Measurements from ENCODE around the gene ATXN1. TPM values are rescaled to one million over a fixed set of nuclear protein-coding genes. Genes with fewer than 3 reads are reported as not detected.

Gene ATXN1
- 107 and 109 TPM in 2 replicates for total RNA-seq

GRCh38 chr6:16760516-16761470 lies at the start of gene ATXN1:
TSS of gene ATXN1 (minus strand) at chr6:16761460.
- Mint-ChIP-seq H3K36me3 (ENCODE audit: low read depth) (peaks cover 40% of the 10 kb centered on the region), H3K4me1 (ENCODE audit: low read depth) (peaks cover 74% of the 10 kb centered on the region), H3K9me3 (no peaks in the 10 kb centered on the region), H3K4me3 (peak within 1 kb of the TSS; percentile 97), H3K27ac (peak within 1 kb of the TSS; percentile 99), H3K27me3 (ENCODE audit: insufficient read depth) (no peaks in the 10 kb centered on the region)
- DNase-seq (ENCODE audit: low spot score), result peak; percentile 46
- intact Hi-C loops (cut with micrococcal nuclease), result loop anchor here (1.0 to 10.0 kb wide), 15 partner anchors 48 to 986 kb away; no protein-coding TSS in a partner anchor

GRCh38 chr6:16810411-16810810 lies 49.2 kb upstream of the ATXN1 start:
- H3K36me3 Mint-ChIP-seq (ENCODE audit: low read depth), result peaks cover 4% of the 10 kb centered on the region
- peaks cover 35% of the 10 kb centered on the region for H3K9me3 Mint-ChIP-seq
- no peak overlapping the region for H3K4me3 Mint-ChIP-seq
- intact Hi-C loops (cut with micrococcal nuclease), result no loop called here
- no peak for DNase-seq (ENCODE audit: low spot score)
- no peaks in the 10 kb centered on the region for H3K4me1 Mint-ChIP-seq (ENCODE audit: low read depth)
- peaks cover 5% of the 10 kb centered on the region for H3K27me3 Mint-ChIP-seq (ENCODE audit: insufficient read depth)
- no peak overlapping the region for H3K27ac Mint-ChIP-seq

GRCh38 chr6:16809753-16810358 lies 48.6 kb upstream of the ATXN1 start:
- intact Hi-C loops (cut with micrococcal nuclease), result no loop called here
- Mint-ChIP-seq H3K4me1 (ENCODE audit: low read depth) (no peaks in the 10 kb centered on the region), H3K36me3 (ENCODE audit: low read depth) (peaks cover 4% of the 10 kb centered on the region), H3K4me3 (no peak overlapping the region), H3K9me3 (peaks cover 35% of the 10 kb centered on the region), H3K27ac (no peak overlapping the region), H3K27me3 (ENCODE audit: insufficient read depth) (peaks cover 5% of the 10 kb centered on the region)
- no peak for DNase-seq (ENCODE audit: low spot score)

- Mint-ChIP-seq H3K4me3 (no peak overlapping the region), H3K9me3 (peaks cover 29% of the 10 kb centered on the region), H3K4me1 (ENCODE audit: low read depth) (peaks cover under 1% of the 10 kb centered on the region), H3K27ac (no peak overlapping the region), H3K27me3 (ENCODE audit: insufficient read depth) (peaks cover 5% of the 10 kb centered on the region), H3K36me3 (ENCODE audit: low read depth) (peaks cover 1% of the 10 kb centered on the region)
- DNase-seq (ENCODE audit: low spot score), result no peak
- intact Hi-C loops (cut with micrococcal nuclease), result no loop called here
These were observed 46.7 kb upstream of the ATXN1 start for GRCh38 chr6:16807956-16808355.

GRCh38 chr6:16806363-16806762 lies 45.1 kb upstream of the ATXN1 start:
- DNase-seq (ENCODE audit: low spot score), result no peak
- H3K4me3 Mint-ChIP-seq, result no peak overlapping the region
- intact Hi-C loops (cut with micrococcal nuclease), result no loop called here
- H3K27ac Mint-ChIP-seq, result no peak overlapping the region
- peaks cover 14% of the 10 kb centered on the region for H3K9me3 Mint-ChIP-seq
- H3K36me3 Mint-ChIP-seq (ENCODE audit: low read depth), result no peaks in the 10 kb centered on the region
- peaks cover 4% of the 10 kb centered on the region for H3K27me3 Mint-ChIP-seq (ENCODE audit: insufficient read depth)
- H3K4me1 Mint-ChIP-seq (ENCODE audit: low read depth), result peaks cover 7% of the 10 kb centered on the region

GRCh38 chr6:16805243-16805950 lies 44.1 kb upstream of the ATXN1 start:
- no peak overlapping the region for H3K4me3 Mint-ChIP-seq
- no peak for DNase-seq (ENCODE audit: low spot score)
- no peak overlapping the region for H3K27ac Mint-ChIP-seq
- H3K27me3 Mint-ChIP-seq (ENCODE audit: insufficient read depth), result peaks cover 6% of the 10 kb centered on the region
- peaks cover 15% of the 10 kb centered on the region for H3K4me1 Mint-ChIP-seq (ENCODE audit: low read depth)
- H3K9me3 Mint-ChIP-seq, result peaks cover 7% of the 10 kb centered on the region
- H3K36me3 Mint-ChIP-seq (ENCODE audit: low read depth), result no peaks in the 10 kb centered on the region
- intact Hi-C loops (cut with micrococcal nuclease), result no loop called here

- Mint-ChIP-seq H3K4me1 (ENCODE audit: low read depth) (peaks cover 18% of the 10 kb centered on the region), H3K4me3 (no peak overlapping the region), H3K27me3 (ENCODE audit: insufficient read depth) (peaks cover 6% of the 10 kb centered on the region), H3K9me3 (peaks cover under 1% of the 10 kb centered on the region), H3K27ac (no peak overlapping the region), H3K36me3 (ENCODE audit: low read depth) (no peaks in the 10 kb centered on the region)
- intact Hi-C loops (cut with micrococcal nuclease), result no loop called here
- no peak for DNase-seq (ENCODE audit: low spot score)
These were observed 43.4 kb upstream of the ATXN1 start for GRCh38 chr6:16804546-16805242.

GRCh38 chr6:16803294-16804200 lies 42.3 kb upstream of the ATXN1 start:
- Mint-ChIP-seq H3K4me1 (ENCODE audit: low read depth) (peaks cover 18% of the 10 kb centered on the region), H3K9me3 (no peaks in the 10 kb centered on the region), H3K27ac (no peak overlapping the region), H3K4me3 (no peak overlapping the region), H3K36me3 (ENCODE audit: low read depth) (no peaks in the 10 kb centered on the region), H3K27me3 (ENCODE audit: insufficient read depth) (peaks cover 8% of the 10 kb centered on the region)
- no peak for DNase-seq (ENCODE audit: low spot score)
- intact Hi-C loops (cut with micrococcal nuclease), result no loop called here

- Mint-ChIP-seq H3K27me3 (ENCODE audit: insufficient read depth) (peaks cover 12% of the 10 kb centered on the region), H3K36me3 (ENCODE audit: low read depth) (no peaks in the 10 kb centered on the region), H3K4me1 (ENCODE audit: low read depth) (peaks cover 18% of the 10 kb centered on the region), H3K27ac (no peak overlapping the region), H3K4me3 (no peak overlapping the region), H3K9me3 (no peaks in the 10 kb centered on the region)
- no peak for DNase-seq (ENCODE audit: low spot score)
- intact Hi-C loops (cut with micrococcal nuclease), result no loop called here
These were observed 40.8 kb upstream of the ATXN1 start for GRCh38 chr6:16802071-16802470.

- no peak overlapping the region for H3K27ac Mint-ChIP-seq
- intact Hi-C loops (cut with micrococcal nuclease), result no loop called here
These were observed 39.7 kb upstream of the ATXN1 start for GRCh38 chr6:16800942-16801341.

GRCh38 chr6:16800341-16800740 lies 39.1 kb upstream of the ATXN1 start:
- H3K27ac Mint-ChIP-seq, result no peak overlapping the region
- peaks cover 18% of the 10 kb centered on the region for H3K4me1 Mint-ChIP-seq (ENCODE audit: low read depth)
- no peaks in the 10 kb centered on the region for H3K9me3 Mint-ChIP-seq
- no peak for DNase-seq (ENCODE audit: low spot score)
- H3K27me3 Mint-ChIP-seq (ENCODE audit: insufficient read depth), result peaks cover 21% of the 10 kb centered on the region
- intact Hi-C loops (cut with micrococcal nuclease), result no loop called here
- no peaks in the 10 kb centered on the region for H3K36me3 Mint-ChIP-seq (ENCODE audit: low read depth)
- no peak overlapping the region for H3K4me3 Mint-ChIP-seq

More at GRCh38 chr6:16800942-16801341, 39.7 kb upstream of the ATXN1 start:
- Mint-ChIP-seq H3K4me3 (peak overlapping the region; percentile 21), H3K9me3 (no peaks in the 10 kb centered on the region), H3K27me3 (ENCODE audit: insufficient read depth) (peaks cover 17% of the 10 kb centered on the region), H3K36me3 (ENCODE audit: low read depth) (no peaks in the 10 kb centered on the region), H3K4me1 (ENCODE audit: low read depth) (peaks cover 18% of the 10 kb centered on the region)
- no peak for DNase-seq (ENCODE audit: low spot score)

Data from activated T-helper 1 cell treated with anti-CD3 and anti-CD28 coated beads, Interleukin-12 subunit alpha, Interleukin-12 subunit beta, Interleukin-2, Interleukin-4 antibody, amounts not matched to agents 30 ng/mL and 10 ng/mL and 1 ng/mL, durations not matched to agents 14 hours and 24 hours and 36 hours (primary cell).